Right lung (tissue), 10 donors: ENCODE results near the gene CYLD. TPM values are rescaled to one million over a fixed set of nuclear protein-coding genes. Genes with fewer than 3 reads are reported as not detected.

ENCODE experiments used
- DNase-seq, 2 donors: peaks; one replicate each; pipeline ENCODE4 v3.0.0-alpha.2; 2013
- long read RNA-seq, 8 donors: transcript quantifications; one replicate each; lab custom pipeline, GENCODE V29; 2026
- polyA plus RNA-seq, 5 donors: library from polyadenylated mRNA; unstranded; fragments of 120-200 nt; gene quantifications; one replicate each; pipeline versions ENCODE4 v1.2.1 to v1.2.3, GENCODE V29; 2013; ENCODE audit warnings: inconsistent platforms in 1 of 5, low replicate concordance in 1 of 5; ENCODE audit not compliant: insufficient read length in 5 of 5, insufficient read depth in 1 of 5

The CYLD gene
- polyA plus RNA-seq = 10 to 100 TPM; 21.4 to 39.3 (median 28.9) TPM
- long read RNA-seq, donor 1 = 0 reads
- long read RNA-seq, donor 2 = 0 reads
- long read RNA-seq, donor 3 = 0 reads
- long read RNA-seq, donor 4 = 0 reads
- long read RNA-seq, donor 5, partial matches to known transcripts = 0 of 1 reads
- long read RNA-seq, donor 5, other reads (novel, unspliced or antisense) = 0 of 1 reads
- long read RNA-seq, donor 6, partial matches to known transcripts = 0 of 1 reads
- long read RNA-seq, donor 6, other reads (novel, unspliced or antisense) = 0 of 1 reads
- long read RNA-seq, donor 7, partial matches to known transcripts = 0 of 6 reads
- long read RNA-seq, donor 7, other reads (novel, unspliced or antisense) = 0 of 6 reads
- long read RNA-seq, donor 8, partial matches to known transcripts = 0 of 1 reads
- long read RNA-seq, donor 8, other reads (novel, unspliced or antisense) = 0 of 1 reads

DNA sequence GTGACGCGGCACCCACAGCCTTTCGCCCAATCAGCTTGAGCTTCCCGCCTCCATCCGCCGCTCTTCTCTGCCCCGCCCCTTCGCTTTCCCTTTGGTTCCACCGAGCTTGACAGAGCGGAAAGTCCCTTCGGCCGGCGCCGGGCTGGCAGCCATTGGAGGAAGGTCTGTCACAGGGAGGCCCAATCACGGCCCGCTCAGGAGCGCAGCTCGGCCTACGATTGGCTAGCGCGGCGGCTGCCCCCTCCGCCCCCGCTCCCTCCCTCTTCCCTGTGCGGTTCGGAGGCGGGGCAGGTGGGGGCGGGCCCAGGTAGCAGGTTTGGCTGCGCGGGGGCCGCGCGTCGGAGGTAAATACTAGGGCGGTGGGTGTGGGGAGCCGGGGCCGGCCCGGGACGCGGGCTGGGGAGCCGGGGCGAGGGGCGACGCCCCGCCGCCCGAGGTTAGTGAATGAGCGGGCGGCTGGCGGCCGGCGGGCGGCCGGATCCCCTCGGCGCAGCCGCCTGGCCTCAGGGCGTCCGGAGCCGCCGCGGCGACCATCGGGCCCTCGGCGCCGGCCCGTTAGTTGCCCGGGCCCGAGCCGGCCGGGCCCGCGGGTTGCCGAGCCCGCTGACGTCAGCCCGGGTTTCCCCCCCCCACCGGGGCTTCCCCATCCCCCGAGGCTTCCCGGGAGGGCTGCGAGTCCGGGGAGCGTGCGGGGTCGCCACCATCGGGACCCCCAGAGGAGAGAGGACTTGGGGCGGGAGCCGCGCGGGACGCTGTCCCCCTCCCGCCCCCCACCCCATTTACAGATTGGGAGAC, at the start of gene CYLD:
Gene CYLD (plus strand): TSS at position 306 of the 795 bp plus-strand sequence. CDS start 7,613 bp downstream, outside the sequence.
- DNase-seq = peak; percentile 99 to 100

- no peak for DNase-seq
Measured at GRCh38 chr16:50692644-50692998, 49.3 kb upstream of the CYLD start.

DNA sequence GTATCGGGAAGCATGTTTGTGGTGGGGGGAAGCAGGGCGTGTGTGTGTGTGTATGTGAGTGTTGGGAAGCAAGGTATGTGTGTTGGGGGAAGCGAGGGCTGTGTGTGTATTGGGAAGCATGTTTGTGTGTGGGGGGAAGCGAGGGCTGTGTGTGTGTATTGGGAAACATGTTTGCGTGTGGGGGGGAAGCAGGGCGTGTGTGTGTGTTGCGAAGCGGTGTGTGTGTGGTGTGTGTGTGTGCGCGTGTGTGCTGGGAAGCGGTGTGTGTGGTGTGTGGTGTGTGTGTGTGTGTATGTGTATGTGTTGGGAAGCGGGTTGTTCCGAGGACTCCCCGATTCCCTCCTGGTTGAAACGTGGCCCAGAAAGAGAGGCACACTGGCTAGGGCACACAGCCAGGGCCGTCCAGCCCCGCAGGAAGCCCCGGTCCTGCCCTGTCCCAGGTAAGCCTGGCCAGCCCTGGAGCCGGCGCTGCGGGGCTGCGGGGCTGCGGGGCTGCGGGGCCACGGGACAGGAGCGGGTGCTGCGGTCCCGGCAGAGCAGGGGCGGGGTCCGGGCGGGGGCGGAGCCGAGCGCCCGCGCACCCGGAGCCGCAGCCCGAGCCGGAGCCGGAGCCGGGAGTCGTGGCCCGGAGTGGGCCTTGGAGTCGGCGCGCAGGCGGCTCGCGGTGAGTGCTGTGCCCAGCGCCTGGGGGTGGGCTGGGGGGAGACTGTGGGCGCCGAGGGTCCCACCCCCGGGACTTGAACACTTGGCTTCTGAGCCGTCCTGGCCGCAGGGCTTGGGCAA, 48.7 kb upstream of the CYLD start, which contains the start of gene NOD2:
Gene NOD2 (plus strand): TSS at position 608 of the 783 bp plus-strand sequence. CDS start 5,890 bp downstream, outside the sequence.
- DNase-seq = no peak

DNA sequence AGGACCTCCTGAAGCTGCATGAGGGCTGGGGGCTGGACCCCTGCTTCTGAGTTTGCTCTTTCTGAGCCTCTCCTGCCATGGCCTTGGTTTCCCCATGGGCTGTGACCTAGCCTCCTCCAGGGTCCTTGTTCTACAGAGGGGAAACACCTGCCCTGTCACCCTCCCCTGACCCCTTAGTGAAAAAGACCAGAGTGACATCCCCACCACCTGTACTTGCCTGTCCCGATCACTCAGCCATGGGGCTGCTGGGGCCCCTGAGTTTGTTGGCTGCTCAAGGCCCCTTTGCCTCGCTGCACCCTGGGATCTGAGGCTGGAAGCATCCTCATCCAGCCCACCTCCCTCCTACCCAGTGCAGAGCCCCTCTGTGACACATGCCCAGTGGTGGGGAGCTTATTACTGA, 47.7 kb upstream of the CYLD start:
- no peak for DNase-seq

DNA sequence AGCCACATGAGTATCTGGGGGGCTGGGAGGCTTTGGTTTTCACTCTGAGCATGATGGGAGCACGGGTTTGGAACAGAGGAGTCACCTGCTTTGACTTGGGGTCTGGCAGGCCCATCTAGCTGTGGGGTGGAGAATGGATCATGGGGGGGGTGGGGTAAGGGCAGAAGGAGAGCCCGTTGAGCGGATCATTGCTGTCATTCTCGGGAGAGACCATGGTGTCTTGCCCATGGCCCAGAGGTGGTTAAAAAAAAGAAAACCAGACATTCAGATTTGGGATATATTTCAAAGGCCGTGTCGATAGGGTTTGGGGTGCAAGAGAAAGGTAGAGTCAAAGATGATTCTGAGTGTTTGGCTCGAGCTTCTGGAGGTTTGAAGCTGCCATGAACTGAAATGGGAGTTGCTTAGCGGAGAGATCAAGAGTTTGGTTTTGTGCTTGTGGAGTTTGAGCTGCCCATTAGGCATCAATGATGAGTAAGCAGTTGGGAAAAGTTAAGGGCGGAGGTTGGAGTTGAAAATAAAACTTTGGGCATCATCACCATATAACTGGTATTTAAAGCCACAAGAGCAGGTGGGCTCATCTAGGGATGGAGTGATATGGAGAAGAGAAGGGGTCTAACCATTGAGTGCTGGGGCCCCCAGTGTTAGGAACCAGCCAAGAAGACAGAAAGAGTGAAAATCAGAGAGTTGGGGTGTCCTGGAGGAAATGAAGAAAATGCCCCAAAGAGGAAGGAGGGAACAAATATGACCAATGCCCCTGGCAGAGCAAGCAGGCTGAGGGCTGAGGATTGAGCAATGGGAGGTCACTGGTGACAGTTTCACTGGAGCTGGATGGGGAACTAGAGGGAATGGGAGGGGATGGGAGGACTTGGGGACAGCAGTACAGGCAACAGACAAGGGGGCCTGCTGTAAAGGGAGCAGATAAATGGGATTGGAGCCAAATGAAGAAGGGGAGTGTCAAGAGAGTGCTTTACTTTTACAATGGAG, 46.6 kb upstream of the CYLD start:
- DNase-seq = no peak

- DNase-seq = no peak
Measured at GRCh38 chr16:50696126-50696525, 45.8 kb upstream of the CYLD start.

GRCh38 chr16:50696575-50697420, 45.1 kb upstream of the CYLD start:
- DNase-seq = no peak

DNA sequence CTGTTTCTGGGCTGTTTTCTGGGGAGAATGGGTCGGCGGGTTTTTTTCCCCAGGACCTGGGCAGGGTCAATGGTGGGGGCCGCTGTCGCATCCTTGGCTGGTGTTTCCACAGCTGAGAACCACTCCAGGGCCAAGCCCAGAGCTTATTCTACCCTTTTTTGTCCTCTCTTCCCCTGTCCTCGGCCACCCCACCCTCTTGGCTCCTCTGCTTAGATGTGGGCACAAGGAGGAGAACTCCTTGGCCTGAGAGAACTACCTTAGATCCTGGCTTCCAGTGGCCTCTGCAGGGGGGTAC, 44.5 kb upstream of the CYLD start:
- no peak for DNase-seq

- DNase-seq = no peak
Measured at GRCh38 chr16:50697881-50698767, 43.8 kb upstream of the CYLD start.

DNA sequence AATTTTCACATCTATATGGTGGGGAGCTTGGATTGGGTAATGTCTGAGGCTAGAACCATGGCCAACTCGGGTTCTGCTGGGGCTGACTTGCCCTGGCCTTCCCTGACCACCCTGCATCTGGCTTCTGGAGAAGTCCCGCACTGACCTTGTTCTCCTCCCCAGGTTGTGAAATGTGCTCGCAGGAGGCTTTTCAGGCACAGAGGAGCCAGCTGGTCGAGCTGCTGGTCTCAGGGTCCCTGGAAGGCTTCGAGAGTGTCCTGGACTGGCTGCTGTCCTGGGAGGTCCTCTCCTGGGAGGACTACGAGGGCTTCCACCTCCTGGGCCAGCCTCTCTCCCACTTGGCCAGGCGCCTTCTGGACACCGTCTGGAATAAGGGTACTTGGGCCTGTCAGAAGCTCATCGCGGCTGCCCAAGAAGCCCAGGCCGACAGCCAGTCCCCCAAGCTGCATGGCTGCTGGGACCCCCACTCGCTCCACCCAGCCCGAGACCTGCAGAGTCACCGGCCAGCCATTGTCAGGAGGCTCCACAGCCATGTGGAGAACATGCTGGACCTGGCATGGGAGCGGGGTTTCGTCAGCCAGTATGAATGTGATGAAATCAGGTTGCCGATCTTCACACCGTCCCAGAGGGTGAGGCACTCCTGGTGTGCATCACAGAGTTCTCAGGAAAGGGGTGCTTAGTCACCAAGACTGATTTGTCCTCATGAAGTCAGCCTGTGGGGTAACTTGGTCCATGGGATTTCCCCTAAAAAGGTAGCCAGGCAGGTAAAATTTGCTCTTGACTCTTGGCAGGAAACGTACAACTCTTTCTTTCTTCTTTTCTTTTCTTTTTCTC, 42.3 kb upstream of the CYLD start:
- no peak for DNase-seq

DNA sequence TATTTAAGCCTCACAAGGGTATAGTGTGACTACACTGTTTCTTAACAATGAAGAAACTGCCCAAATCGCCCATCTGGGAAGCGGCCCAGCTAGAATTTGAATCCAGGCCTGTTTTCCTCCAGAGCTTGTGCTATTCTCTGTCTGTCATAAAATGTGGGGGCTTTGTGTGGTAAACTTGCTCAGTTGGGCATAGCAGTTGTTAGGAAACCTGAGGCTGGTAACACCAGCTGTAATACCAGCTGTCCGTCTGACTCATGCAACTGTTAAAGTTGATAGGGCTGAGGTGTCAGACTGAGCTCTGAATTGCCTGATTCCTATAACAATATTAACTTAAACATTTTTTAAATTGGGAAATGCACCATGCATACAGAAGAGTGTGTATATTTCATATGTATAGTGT, 39.2 kb upstream of the CYLD start:
- no peak for DNase-seq

DNA sequence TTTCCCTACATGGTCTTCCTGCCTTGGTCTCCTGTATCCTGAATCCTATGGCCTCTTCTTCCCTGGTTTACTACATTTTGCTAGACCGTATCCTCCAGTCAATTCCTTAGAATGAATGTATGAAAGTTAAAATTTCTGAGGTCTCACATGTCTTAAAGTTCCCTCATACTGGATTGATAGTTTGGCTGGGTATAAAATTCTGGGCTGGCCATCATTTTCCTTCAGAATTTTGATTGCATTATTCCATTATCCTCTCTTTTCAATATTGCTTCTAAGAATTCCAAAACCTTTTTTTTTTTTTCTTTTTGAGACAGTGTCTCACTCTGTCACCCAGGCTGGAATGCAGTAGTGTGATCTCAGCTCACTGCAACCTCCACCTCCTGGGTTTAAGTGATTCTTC, 37.6 kb upstream of the CYLD start:
- DNase-seq = no peak

DNA sequence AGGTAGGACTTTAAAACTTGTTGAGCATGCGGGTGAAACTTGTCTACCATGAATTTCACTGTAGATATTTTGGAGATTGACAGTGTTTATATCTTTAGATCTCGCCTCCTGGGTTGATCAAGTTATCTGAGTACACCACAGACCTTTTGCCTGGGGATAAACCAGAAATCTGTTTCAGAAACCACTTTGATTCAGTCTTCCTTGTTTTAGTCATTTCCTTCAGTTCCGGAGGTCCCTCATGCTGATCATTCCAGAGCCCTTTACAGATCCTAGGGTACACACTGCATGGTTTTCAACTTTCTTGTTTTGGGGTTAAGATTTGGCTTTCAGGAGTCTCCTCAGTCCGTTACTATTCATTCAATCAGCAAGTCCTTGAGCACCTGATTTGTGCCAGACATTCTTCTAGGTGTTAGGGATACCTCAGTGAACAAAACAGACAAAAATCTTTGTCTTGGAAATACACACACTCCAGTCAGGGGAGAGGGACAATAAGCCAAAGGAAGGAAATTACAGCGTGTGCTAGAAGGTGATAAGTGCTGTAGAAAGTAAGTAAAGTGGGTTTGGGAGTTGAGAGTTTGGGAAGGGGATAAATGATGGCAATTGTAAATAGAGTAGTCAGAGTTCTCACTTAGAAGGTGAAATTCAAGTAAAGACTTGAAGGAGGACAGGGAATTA, 36.3 kb upstream of the CYLD start:
- no peak for DNase-seq

- no peak for DNase-seq
Measured at GRCh38 chr16:50706250-50706649, 35.6 kb upstream of the CYLD start.

- no peak for DNase-seq
Measured at GRCh38 chr16:50708373-50709060, 33.4 kb upstream of the CYLD start.

GRCh38 chr16:50709061-50709684, 32.7 kb upstream of the CYLD start:
- no peak for DNase-seq
